Measurements from ENCODE around the gene STARD3NL.
A peak's percentile ranks its signal among the peaks of the same experiment; 100 is the strongest.
"Not testable (repeated sequence)": the region's sequence is repeated elsewhere in the genome, so short reads cannot be mapped to it uniquely, and the experiment has no call there.

Gene STARD3NL, protein sequence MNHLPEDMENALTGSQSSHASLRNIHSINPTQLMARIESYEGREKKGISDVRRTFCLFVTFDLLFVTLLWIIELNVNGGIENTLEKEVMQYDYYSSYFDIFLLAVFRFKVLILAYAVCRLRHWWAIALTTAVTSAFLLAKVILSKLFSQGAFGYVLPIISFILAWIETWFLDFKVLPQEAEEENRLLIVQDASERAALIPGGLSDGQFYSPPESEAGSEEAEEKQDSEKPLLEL

DNA sequence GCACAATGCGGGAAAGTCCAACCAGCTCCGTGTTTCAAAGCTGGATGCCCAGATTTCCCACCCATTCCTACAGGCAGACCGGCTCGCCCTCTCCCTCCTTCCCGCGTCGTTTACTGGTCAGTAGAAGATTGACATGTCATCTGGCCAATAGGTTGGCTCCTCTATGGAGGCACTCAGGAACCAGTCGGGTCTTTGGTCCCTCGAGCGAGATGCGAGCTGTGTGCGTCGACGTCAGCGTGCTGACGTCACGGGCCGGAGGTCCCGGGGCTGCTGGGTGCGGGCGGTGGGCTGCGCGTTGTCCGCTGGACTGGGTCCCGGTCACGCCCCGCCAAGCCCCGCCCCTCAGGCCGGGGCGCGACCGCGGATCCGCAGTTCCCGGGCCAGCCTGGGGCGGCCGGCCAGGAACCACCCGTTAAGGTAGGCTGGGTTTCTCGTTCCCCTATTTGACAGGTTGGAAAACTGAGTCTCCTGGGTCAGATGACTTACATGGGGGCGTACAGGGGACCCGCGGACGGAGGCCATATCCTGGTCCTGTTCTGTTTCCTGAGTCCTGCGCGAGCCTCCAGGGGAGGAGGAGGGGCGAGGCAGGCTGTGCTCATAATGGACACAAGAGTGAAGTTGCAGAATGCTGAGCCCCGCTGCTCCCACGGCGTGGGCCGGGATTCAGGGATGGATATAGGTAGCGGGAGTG lies at the start of gene STARD3NL:
TSS of gene STARD3NL (plus strand) at position 242 of the 691 bp plus-strand sequence. CDS start 29,260 bp downstream, outside the sequence.
- DNase-seq: peak; percentile 97

DNA sequence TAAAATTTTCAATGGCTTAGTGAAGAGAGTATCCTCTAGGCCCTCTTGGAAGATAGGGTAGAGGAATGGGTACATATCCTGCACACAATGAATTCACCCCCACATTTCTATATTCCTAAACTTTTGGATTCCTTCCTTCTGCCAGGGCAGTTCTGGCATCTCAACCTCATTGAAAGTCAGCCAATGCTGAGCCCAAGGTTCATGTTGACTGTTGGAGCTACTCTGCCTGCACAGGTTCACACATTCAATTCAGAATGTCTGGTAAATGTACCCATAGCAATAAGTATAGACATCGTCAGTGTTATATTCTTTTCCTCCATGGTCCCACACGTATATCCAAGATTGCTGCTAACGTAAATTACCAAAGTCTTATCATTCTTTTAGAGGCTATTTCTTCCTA lies 48.9 kb upstream of the STARD3NL start:
- no peak for DNase-seq

GRCh38 chr7:38129579-38129978 lies 48.5 kb upstream of the STARD3NL start:
- DNase-seq: no peak

DNA sequence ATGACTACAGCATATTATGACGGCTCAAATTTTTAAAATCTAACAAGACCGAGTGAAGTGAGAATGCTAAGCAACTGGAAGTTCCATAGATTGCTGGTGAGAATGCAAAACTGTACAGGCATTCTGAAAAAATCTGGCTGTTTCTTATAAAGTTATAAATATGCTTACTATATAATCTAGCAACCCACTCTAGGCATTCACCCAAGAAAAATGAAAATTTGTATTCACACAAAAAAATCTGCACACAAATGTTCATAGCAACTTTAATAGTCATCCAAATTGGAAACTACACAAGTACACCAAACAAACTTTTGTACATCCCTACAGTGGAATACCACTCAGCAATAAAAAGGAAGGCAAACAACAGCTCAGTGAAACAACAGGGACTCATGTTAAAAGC lies 39.9 kb upstream of the STARD3NL start:
- no peak for DNase-seq

DNA sequence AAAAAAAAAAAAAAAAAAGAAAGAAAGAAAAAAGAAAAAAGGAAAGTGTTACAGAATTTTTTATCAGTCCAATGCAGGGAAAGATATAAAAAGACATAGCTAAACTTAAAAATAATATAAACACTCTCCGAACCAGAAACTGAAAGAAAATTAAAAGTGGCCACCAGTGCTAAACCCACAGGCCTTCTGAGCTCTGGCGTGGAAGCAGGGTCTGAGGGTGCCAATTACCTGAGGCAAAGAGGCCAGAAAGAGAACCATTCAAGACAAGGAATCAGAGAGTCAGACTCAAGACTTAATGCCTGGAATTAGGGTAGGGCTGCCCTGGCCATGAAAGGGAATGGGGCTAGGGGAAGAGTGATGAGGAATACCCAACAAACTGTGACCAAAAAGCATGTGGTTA lies 36.9 kb upstream of the STARD3NL start:
- DNase-seq: no peak

DNA sequence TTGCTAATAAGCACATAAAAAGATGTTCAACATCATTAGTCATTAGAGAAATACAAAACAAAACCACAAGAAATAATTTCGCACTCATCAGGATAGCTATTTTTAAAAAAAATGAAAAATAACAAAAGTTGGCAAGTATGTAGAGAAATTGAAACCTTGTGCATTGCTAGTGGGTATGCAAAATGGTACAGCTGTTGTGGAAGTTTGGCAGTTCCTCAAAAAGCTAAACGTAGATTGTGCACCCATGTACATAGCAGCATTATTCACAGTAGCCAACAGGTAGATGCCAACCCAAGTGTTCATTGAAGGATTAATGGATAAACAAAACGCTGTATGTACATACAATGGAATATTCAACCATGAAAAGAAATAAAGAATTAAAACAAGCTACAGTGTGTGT lies 35.3 kb upstream of the STARD3NL start:
- DNase-seq: no peak

DNA sequence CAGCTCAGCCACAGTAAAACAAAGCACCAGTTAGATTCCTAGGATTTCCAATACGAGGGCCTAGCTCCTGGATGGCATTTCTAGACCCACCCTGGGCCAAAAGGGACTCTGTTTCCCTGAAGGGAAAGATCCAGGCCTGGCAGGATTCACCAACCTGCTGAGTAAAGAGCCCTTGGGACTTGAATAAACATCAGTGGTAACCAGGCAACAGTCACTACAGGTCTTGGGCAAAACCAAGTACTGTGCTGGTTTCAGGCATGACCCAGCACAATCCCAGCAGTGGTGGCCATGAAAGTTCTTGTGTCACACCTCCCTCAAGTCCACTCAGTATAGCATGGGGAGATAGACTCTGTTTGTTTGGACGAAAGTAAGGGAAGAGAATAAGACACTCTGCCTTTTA lies 31.0 kb upstream of the STARD3NL start:
- DNase-seq: no peak

DNA sequence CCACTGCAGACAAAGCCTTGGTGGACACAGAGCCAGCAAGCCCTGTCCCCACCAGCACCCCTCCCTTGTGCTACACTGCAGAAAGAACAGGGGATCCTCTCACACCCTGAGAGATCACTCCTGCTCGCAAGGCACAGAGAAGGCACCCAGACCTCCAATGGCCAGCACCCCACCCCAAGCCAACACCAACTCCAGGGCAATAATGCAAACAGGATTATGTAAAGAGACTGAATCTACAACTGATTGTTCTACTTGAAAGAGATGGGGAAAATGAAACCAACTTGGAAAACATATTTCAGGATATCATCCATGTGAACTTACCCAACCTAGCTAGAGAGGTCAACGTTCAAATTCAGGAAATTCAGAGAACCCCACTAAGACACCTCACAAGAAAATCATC lies 26.5 kb upstream of the STARD3NL start:
- DNase-seq: no peak

GRCh38 chr7:38153515-38153914 lies 24.5 kb upstream of the STARD3NL start:
- no peak for DNase-seq

- DNase-seq: no peak
Measured at GRCh38 chr7:38154278-38154677, 23.8 kb upstream of the STARD3NL start.

DNA sequence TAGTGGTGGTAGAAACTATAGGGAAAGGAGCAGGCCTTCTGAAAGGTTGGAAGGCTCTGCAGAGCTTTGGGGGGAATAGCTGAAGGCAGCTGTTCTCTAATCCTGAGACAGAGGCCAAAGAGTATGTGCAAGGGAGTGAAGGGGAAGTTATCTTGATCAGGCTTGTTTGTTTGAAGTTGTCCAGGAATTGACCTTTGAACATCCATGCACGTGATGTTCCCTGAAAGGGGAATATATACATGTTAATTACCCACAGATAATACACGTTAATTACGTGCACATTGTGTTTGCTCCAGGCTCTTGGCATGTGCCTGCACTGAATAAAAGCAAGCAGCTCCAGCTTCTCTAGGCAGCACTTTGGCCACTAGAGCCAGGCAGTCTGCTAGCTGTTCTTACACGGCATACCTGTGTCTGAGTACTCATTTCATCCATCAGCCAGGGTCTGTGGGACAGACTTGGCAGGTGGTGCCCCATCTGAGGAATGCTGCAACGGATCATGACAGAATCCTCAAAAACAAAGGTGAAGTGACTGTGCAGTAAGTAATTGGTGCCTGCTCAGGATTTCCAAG lies 18.0 kb upstream of the STARD3NL start:
- no peak for DNase-seq

DNA sequence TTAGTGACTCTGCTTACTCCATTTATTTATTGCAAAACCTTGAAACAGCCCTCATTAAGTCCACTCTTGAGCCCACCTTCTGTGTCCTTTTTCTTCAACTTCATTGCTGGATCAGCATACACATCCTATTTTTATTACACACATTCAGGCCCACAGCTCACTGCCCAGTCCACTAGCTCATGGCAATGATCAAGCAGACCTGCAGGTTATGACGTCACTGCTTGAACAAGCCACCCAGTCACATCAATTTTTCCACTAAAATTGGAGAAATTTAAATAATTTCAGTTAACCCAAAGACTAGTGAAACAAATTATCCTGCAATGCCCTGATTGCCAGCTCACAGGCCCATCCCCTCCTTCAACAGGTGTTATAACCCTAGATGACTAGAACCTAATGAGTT lies 16.0 kb upstream of the STARD3NL start:
- DNase-seq: no peak

- DNase-seq: no peak
Measured at GRCh38 chr7:38163671-38164070, 14.4 kb upstream of the STARD3NL start.

DNA sequence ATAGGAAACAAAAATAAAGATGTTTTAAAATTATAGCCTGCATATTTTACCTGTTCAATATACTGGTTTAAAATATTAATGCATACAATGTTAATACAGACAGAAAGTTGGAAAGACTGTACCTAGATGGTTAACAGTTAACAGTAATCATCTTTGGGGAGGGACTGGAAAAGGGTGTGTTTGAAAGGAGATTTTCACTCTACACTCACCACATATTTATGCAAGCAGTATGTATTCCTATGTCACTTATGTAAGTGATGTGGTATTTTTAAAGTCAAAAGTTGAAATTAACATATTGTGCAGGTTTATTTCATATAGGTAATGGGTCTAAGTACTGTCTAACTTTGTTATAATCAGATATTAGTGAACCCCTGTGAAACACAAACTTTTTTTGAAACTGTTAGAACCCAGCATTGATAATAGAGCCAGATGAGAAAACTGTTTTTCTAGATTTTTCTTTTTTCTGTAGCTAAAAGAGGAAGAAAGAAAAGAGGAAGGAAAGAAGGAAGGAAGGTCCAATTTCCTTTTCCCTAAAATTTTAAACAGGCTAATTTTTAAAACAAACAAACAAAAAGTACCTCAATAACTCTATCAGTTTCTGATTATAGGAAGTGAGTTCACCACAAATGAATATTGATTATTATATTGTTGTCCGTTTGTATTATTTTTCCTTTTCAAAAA lies 9.0 kb upstream of the STARD3NL start:
- DNase-seq: no peak

- DNase-seq: no peak
Measured at GRCh38 chr7:38169847-38170246, 8.2 kb upstream of the STARD3NL start.

GRCh38 chr7:38171623-38172391 lies 6.2 kb upstream of the STARD3NL start:
- no peak for DNase-seq

- not testable (repeated sequence) for DNase-seq
Measured at GRCh38 chr7:38175547-38175946, 2.5 kb upstream of the STARD3NL start.

GRCh38 chr7:38177621-38178003 lies 433 bp upstream of the STARD3NL start:
- no peak for DNase-seq

- DNase-seq: no peak
Measured at GRCh38 chr7:38178695-38179344, 775 bp downstream of the STARD3NL start.

DNA sequence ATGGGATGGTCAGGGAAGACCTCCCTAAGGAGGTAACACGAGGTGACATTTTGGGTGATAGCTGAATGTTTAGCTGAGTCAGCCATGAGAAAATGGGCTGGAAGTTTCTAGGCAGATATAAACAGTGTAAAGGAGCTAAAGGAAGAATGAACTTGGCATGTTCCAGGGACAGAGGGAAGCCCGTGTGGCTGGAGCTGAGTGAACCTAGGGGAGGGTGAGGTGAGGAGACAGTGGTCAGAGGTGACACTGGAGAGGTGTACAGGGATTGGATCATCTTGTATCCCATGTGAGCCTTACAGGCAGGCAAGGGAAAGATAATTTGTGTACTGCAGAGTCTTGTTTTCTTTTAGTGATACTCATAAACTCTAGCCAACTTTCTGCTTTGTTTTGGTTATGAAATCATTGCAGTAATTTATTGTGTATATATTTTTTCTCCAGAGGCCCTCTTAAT lies 1.8 kb downstream of the STARD3NL start:
- DNase-seq: no peak

GRCh38 chr7:38181111-38181510 lies 3.1 kb downstream of the STARD3NL start:
- no peak for DNase-seq

- no peak for DNase-seq
Measured at GRCh38 chr7:38182450-38182849, 4.4 kb downstream of the STARD3NL start.

Data from NCI-H748 treated with DMSO at 0.1 percent for 48 hours (cell line).